Astrocyte of the cerebellum (primary cell): ENCODE data around the gene LATS1.
"Not testable (repeated sequence)": the region's sequence is repeated elsewhere in the genome, so short reads cannot be mapped to it uniquely, and the experiment has no call there.

Experiments used
- DNase-seq: peaks from one replicate; pipeline ENCODE4 v3.0.0-alpha.2; 2011; ENCODE audit warnings: low read depth
- H3K4me3 ChIP-seq: 2 replicates; pipeline ENCODE4 v1.5.1; 2011; ENCODE audit warnings: mild to moderate bottlenecking, low read depth, low read length, moderate library complexity
- in situ Hi-C: cut with HindIII; loops from 2 replicates; pipeline ENCODE4 v1.10.0; 2017; ENCODE audit warnings: low sequenced_read_pairs
- TF ChIP-seq, protein P1 (sequence below): IDR thresholded peaks from 2 replicates; pipeline ENCODE4 v1.5.1; 2012; ENCODE audit warnings: low read length, low read depth, moderate library complexity, mild to moderate bottlenecking; ENCODE audit errors: missing control alignments

LATS1 gene

DNA sequence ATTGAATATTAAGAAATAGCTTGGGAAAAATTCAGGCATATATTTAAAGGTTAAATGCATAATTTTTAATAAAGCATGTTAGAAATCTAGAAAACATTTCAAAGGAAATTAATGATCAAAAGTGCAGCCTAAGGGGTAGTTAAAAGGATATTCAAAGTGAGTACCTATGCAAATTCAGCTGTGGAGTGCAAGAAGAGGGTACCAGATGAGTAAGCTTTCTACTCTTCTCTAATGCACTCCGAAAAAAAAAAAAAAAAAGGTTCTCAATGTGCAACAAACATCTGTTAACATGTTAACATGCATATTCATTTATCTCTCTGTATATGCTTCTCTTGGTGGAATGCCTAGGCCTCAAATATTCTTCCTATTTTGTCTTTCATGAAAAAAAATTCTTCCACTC is 37.4 kb downstream of the LATS1 start:
- H3K4me3 ChIP-seq, result no peak overlapping the region
- in situ Hi-C loops, result no loop called here
- TF ChIP-seq, protein P1, sequence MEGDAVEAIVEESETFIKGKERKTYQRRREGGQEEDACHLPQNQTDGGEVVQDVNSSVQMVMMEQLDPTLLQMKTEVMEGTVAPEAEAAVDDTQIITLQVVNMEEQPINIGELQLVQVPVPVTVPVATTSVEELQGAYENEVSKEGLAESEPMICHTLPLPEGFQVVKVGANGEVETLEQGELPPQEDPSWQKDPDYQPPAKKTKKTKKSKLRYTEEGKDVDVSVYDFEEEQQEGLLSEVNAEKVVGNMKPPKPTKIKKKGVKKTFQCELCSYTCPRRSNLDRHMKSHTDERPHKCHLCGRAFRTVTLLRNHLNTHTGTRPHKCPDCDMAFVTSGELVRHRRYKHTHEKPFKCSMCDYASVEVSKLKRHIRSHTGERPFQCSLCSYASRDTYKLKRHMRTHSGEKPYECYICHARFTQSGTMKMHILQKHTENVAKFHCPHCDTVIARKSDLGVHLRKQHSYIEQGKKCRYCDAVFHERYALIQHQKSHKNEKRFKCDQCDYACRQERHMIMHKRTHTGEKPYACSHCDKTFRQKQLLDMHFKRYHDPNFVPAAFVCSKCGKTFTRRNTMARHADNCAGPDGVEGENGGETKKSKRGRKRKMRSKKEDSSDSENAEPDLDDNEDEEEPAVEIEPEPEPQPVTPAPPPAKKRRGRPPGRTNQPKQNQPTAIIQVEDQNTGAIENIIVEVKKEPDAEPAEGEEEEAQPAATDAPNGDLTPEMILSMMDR, result no peak
- DNase-seq, result no peak

DNA sequence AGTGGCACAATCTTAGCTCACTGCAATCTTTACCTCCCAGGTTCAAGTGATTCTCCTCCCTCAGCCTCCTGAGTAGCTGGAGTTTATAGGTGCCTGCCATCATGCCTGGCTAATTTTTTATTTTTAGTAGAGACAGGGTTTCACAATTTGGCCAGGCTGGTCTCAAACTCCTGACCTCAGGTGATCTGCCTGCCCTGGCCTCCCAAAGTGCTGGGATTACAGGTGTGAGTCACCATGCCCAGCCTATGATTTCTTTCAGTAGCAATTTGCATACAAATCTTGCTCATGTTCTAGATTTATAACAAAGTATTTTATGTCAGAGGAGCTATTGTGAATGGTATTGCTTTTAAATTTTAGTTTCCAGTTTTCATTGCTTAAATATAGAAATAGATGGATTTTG is 45.6 kb downstream of the LATS1 start:
- DNase-seq, in situ Hi-C loops, H3K4me3 ChIP-seq: not testable (repeated sequence)

DNA sequence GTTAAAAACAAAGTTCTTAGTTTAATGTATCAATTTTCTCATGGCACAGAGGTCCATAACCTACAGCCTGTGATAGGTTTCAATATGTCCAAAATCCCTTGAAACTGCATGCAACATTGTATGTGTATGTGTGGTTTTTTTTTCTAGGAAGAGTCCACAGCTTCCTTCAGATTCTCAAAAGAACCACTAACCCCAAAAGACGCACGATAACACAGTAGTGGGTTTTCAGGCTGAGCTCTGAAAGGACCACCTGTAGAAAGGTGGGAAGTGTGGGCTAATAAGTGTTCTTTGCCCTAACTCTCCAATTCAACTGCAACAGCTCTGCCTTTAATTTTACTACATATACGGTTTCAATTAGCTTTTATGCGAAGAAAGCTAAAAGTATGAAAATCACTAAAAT is 57.9 kb downstream of the LATS1 start:
- TF ChIP-seq, protein P1, result no peak
- H3K4me3 ChIP-seq, result no peak overlapping the region
- DNase-seq, result no peak
- in situ Hi-C loops, result no loop called here

DNA sequence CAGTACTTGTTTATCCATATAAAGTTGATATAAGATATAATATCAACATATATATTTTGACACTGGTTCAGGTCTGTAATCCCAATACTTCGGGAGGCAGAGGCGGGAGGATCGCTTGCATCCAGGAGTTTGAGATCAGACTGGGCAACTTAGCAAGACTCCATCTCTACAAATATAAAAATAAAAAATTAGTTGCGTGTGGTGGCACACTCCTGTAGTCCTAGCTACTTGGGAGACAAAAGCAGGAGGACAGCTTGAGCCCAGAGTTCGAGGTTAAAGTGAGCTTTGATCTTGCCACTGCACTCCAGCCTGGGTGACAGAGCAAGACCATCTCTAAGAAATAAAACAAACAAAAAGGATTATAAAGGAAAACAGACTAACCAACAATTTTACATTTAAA is 60.5 kb downstream of the LATS1 start:
- TF ChIP-seq, protein P1, result no peak
- in situ Hi-C loops, result no loop called here
- no peak for DNase-seq
- no peak overlapping the region for H3K4me3 ChIP-seq

DNA sequence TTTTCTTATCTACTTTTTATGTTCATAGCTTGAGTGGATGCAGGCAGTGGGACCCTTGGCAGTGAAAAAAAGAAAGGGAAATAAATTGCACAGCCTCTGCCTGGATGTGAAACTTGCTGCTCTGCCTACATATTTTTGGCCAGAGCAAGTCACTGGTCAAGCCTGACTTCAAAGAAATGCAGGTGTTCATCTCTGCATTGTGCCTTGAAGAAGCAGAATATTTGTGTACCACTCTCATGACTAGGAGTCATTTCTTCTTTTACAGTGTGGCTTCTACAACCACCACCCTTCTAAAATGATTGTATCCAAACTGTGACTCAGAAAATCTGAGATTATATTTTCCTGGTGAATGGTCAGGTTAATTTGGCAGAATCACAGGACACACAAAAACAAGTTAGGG is 66.8 kb downstream of the LATS1 start:
- in situ Hi-C loops, result no loop called here
- DNase-seq, result no peak
- no peak overlapping the region for H3K4me3 ChIP-seq
- TF ChIP-seq, protein P1, result no peak

DNA sequence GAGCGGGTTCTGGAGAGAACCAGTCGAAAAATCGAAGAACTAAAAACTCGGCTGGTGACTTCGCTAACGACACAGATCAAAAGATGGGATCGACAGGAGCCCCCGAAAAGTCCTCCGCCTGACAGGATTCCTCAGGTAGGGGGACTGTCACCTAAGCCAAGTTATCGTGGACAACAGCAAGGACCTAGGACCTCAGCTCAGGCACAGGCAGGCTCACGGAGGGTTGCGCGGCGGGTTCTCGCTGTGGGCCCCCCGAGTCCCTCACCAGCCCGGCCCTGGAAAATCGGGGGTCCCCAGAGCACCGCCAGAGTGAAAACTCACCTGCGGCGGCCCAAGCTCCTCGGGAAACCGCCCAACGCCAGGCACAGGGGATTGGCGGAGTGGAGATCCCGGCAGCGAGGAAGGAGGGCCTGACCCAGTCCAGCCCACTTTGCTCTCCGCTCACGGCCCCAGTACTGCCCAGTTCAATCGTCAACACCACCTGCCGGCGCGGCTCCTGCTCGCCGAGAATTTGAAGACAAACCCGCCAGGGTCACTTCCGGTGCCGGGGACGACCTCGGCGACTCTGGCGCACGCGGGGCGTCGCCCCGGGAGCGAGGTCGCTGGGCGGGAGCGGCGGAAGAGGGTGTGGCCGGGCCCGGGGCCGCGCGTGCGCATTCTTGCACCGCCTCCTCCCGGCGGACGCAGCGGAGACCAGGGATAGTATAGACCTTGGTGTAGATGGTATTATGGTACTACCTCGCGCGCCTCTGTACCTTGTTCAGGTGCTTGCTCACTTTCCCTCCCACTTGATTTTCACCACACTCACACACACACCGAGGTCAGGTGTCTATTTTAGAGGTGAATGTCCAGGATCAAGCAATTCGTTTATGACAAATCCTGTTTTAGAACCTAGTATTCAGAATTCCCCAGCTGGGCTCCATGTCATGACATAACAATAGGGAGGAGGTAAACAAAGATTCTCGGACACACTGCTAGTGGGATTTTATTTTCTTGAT is 69.5 kb downstream of the LATS1 start, which contains the start of gene KATNA1:
Gene KATNA1, minus strand, starts transcription at position 567 of the 998 bp plus-strand sequence. CDS start 10,167 bp downstream, outside the sequence.
- DNase-seq, result peak; percentile 15
- peak within 1 kb of the TSS; percentile 89 for H3K4me3 ChIP-seq
- TF ChIP-seq, protein P1, result no peak
- in situ Hi-C loops, result loop anchor here (5.0 kb wide), 1 partner anchor 46 kb away; no protein-coding TSS in a partner anchor

DNA sequence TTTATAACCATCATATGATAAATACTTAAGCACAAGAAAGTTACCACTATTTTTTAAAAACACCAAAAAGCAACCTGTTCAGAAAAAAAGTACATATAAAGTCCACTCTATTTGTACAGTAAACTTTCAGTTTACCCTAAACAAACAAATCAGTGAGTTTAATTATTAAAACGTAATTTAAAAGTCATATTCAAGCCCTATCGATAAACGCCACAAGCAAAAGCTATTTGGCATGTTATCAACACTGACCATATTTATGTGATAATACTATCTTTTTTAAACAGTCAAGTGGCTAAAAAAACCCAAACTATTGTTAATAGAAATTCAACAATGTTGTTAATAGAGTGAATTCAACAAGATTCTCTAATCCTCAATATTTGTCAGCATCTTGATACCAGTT is 71.3 kb downstream of the LATS1 start:
- TF ChIP-seq, protein P1, result no peak
- in situ Hi-C loops, result loop anchor here (5.0 kb wide), 1 partner anchor 44 kb away; no protein-coding TSS in a partner anchor
- DNase-seq, result no peak
- peak overlapping the region; percentile 89 for H3K4me3 ChIP-seq
